Astrocyte (in vitro differentiated cells and primary cell): ENCODE data around the gene SLC39A7.

ENCODE experiments used
- EZH2 ChIP-seq: IDR thresholded peaks from 2 replicates; pipeline ENCODE4 v1.6.1; 2012; ENCODE audit warnings: mild to moderate bottlenecking, low read length, inconsistent platforms; ENCODE audit not compliant: insufficient read depth
- TF ChIP-seq, protein P1 (sequence below): IDR thresholded peaks from 2 replicates; pipeline ENCODE4 v1.5.1; 2011; ENCODE audit warnings: low read depth, mild to moderate bottlenecking, inconsistent platforms, low read length, moderate library complexity; ENCODE audit not compliant: insufficient read depth

GRCh38 chr6:33189625-33190448 lies 10.8 kb upstream of the SLC39A7 start:
- TF ChIP-seq, protein P1, sequence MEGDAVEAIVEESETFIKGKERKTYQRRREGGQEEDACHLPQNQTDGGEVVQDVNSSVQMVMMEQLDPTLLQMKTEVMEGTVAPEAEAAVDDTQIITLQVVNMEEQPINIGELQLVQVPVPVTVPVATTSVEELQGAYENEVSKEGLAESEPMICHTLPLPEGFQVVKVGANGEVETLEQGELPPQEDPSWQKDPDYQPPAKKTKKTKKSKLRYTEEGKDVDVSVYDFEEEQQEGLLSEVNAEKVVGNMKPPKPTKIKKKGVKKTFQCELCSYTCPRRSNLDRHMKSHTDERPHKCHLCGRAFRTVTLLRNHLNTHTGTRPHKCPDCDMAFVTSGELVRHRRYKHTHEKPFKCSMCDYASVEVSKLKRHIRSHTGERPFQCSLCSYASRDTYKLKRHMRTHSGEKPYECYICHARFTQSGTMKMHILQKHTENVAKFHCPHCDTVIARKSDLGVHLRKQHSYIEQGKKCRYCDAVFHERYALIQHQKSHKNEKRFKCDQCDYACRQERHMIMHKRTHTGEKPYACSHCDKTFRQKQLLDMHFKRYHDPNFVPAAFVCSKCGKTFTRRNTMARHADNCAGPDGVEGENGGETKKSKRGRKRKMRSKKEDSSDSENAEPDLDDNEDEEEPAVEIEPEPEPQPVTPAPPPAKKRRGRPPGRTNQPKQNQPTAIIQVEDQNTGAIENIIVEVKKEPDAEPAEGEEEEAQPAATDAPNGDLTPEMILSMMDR = no peak
- no peak for TF ChIP-seq EZH2
